A549 (cell line): ENCODE data around the gene APCS. TPM values are rescaled to one million over a fixed set of nuclear protein-coding genes. Genes with fewer than 3 reads are reported as not detected.

ENCODE experiments used
- ATAC-seq, 2 experiments: fragments of 200-7000 bp in 1 of 2; fragments of >200 bp in 1 of 2; cut with Nextera tagmentation in 1 of 2; cut with Tn5 transposase in 1 of 2; 3 replicates each; pipeline versions ENCODE4 v1.8.0 to v1.9.1; 2018 to 2020; ENCODE audit warnings: mild to moderate bottlenecking in 1 of 2, moderate library complexity in 1 of 2
- CTCF ChIA-PET: fragments of 300-600 bp; sonication (Branson Sonifier 250); formaldehyde crosslinking; extraction: SDS; loops from one replicate; lab custom pipeline; 2021; ENCODE audit warnings: antibody characterized with exemption, inconsistent platforms; lab: Yijun Ruan, JAX
- POLR2A ChIA-PET: fragments of 350-600 bp; formaldehyde crosslinking; extraction: SDS; loops from one replicate; lab custom pipeline; 2021; ENCODE audit warnings: antibody characterized with exemption, inconsistent platforms; lab: Yijun Ruan, JAX
- DNase-seq, 2 experiments: peaks; one replicate each; pipeline versions ENCODE4 v3.0.0 to v3.0.0-alpha.2; 2011 to 2016; ENCODE audit warnings: low read depth in 1 of 2, low spot score in 1 of 2
- FAIRE-seq: peaks from 2 replicates; lab custom pipeline; 2011; peaks lifted over from hg19 to GRCh38; lab: Jason Lieb, UNC
- H3K27ac ChIP-seq, 2 experiments: fragments of >200 bp; sonication (Bioruptor Twin); formaldehyde crosslinking; 3 replicates each; pipeline ENCODE4 v1.5.1; 2016 to 2017
- H3K4me1 ChIP-seq: fragments of >200 bp; sonication (Bioruptor Twin); formaldehyde crosslinking; 3 replicates; pipeline ENCODE4 v1.6.1; 2016
- H3K4me2 ChIP-seq: fragments of >200 bp; sonication (Bioruptor Twin); formaldehyde crosslinking; 3 replicates; pipeline ENCODE4 v1.6.1; 2016
- H3K4me3 ChIP-seq: fragments of >200 bp; sonication (Bioruptor Twin); formaldehyde crosslinking; 3 replicates; pipeline ENCODE4 v1.5.1; 2016
- H3K9me3 ChIP-seq: fragments of >200 bp; sonication (Bioruptor Twin); formaldehyde crosslinking; 3 replicates; pipeline ENCODE4 v1.6.1; 2016
- BCL3 ChIP-seq: fragments of >200 bp; sonication (Bioruptor Twin); formaldehyde crosslinking; IDR thresholded peaks from 3 replicates; pipeline ENCODE4 v1.6.1; 2016
- CBX8 ChIP-seq: fragments of 200-600 bp; sonication (generic); IDR thresholded peaks from 2 replicates; pipeline ENCODE4 v1.6.1; 2016
- CHD2 ChIP-seq: fragments of 150-350 bp; IDR thresholded peaks from 2 replicates; pipeline ENCODE4 v1.6.1; 2014; ENCODE audit warnings: low read length; ENCODE audit not compliant: partially characterized antibody
- CHD4 ChIP-seq: fragments of 200-600 bp; sonication (generic); IDR thresholded peaks from 2 replicates; pipeline ENCODE4 v1.6.1; 2016; ENCODE audit warnings: antibody characterized with exemption, mild to moderate bottlenecking, borderline replicate concordance
- EHMT2 ChIP-seq: fragments of 200-600 bp; sonication (generic); IDR thresholded peaks from 2 replicates; pipeline ENCODE4 v1.6.1; 2016; ENCODE audit warnings: antibody characterized with exemption, low read depth, mild to moderate bottlenecking, moderate library complexity
- ELK1 ChIP-seq: fragments of 150-350 bp; IDR thresholded peaks from 2 replicates; pipeline ENCODE4 v1.6.1; 2014; ENCODE audit warnings: low read depth, mild to moderate bottlenecking, low read length
- ESRRA ChIP-seq: fragments of 150-350 bp; IDR thresholded peaks from 2 replicates; pipeline ENCODE4 v1.6.1; 2014; ENCODE audit warnings: mild to moderate bottlenecking, low read length, borderline replicate concordance
- FOSL2 ChIP-seq, 2 experiments: fragments of 450-650 bp in 1 of 2; fragments of >200 bp in 1 of 2; sonication (Bioruptor Twin) in 1 of 2; formaldehyde crosslinking; IDR thresholded peaks; 2 replicates each; pipeline versions ENCODE4 v1.5.0 to v1.6.1; 2016 to 2020; ENCODE audit warnings: mild to moderate bottlenecking in 1 of 2, moderate library complexity in 1 of 2
- FOXS1 ChIP-seq: fragments of 250-450 bp; sonication (Bioruptor Pico); IDR thresholded peaks from 2 replicates; pipeline ENCODE4 v1.5.0; 2020; ENCODE audit warnings: mild to moderate bottlenecking, moderate library complexity
- GATA3 ChIP-seq: IDR thresholded peaks from 2 replicates; pipeline ENCODE4 v1.6.1; 2012; ENCODE audit warnings: borderline replicate concordance
- HDAC2 ChIP-seq: fragments of 200-600 bp; sonication (generic); IDR thresholded peaks from 2 replicates; pipeline ENCODE4 v1.6.1; 2016
- HES2 ChIP-seq: fragments of >200 bp; sonication (Bioruptor Twin); formaldehyde crosslinking; IDR thresholded peaks from 2 replicates; pipeline ENCODE4 v1.6.1; 2016
- HOXA7 ChIP-seq: fragments of 250-450 bp; sonication (Bioruptor Pico); IDR thresholded peaks from 2 replicates; pipeline ENCODE4 v1.5.0; 2020; ENCODE audit warnings: mild to moderate bottlenecking, moderate library complexity
- JUN ChIP-seq, 2 experiments: fragments of >200 bp; sonication (Bioruptor Twin); formaldehyde crosslinking; IDR thresholded peaks; 2 replicates in 1 of 2; 3 replicates in 1 of 2; pipeline ENCODE4 v1.6.1; 2016 to 2017
- MAX ChIP-seq: IDR thresholded peaks from 2 replicates; pipeline ENCODE4 v1.6.1; 2012
- NFE2L2 ChIP-seq: fragments of 150-350 bp; conservative IDR thresholded peaks from 2 replicates; pipeline ENCODE4 v1.6.1; 2014; ENCODE audit warnings: low read length
- NR3C1 ChIP-seq: fragments of >200 bp; sonication (Bioruptor Twin); formaldehyde crosslinking; IDR thresholded peaks from 3 replicates; pipeline ENCODE4 v1.6.1; 2017
- PBX3 ChIP-seq: IDR thresholded peaks from 2 replicates; pipeline ENCODE4 v1.6.1; 2012
- PHF8 ChIP-seq: fragments of 200-600 bp; sonication (generic); IDR thresholded peaks from 2 replicates; pipeline ENCODE4 v1.6.1; 2016; ENCODE audit warnings: low read depth, mild to moderate bottlenecking, antibody characterized with exemption, moderate library complexity, borderline replicate concordance
- POLR2AphosphoS2 ChIP-seq: conservative IDR thresholded peaks from 2 replicates; pipeline ENCODE4 v1.6.1; 2012; ENCODE audit warnings: low read length, improper control_type of control experiment, inconsistent platforms
- RARB ChIP-seq: fragments of 250-450 bp; sonication (Bioruptor Pico); IDR thresholded peaks from 2 replicates; pipeline ENCODE4 v1.8.0; 2021; ENCODE audit warnings: mild to moderate bottlenecking, moderate library complexity
- RFX5 ChIP-seq: fragments of 450-650 bp; IDR thresholded peaks from 2 replicates; pipeline ENCODE4 v1.7.1; 2014; ENCODE audit warnings: antibody characterized with exemption, mild to moderate bottlenecking, moderate library complexity
- TFCP2L1 ChIP-seq: fragments of 250-450 bp; sonication (Bioruptor Pico); IDR thresholded peaks from 2 replicates; pipeline ENCODE4 v1.5.0; 2021; ENCODE audit warnings: mild to moderate bottlenecking
- TP53 ChIP-seq: fragments of 250-450 bp; sonication (Bioruptor Pico); IDR thresholded peaks from 2 replicates; pipeline ENCODE4 v1.5.0; 2021; ENCODE audit warnings: mild to moderate bottlenecking, moderate library complexity
- USF2 ChIP-seq: fragments of 450-650 bp; IDR thresholded peaks from 2 replicates; pipeline ENCODE4 v1.6.1; 2014; ENCODE audit warnings: antibody characterized with exemption
- ZFP36 ChIP-seq: fragments of 450-650 bp; IDR thresholded peaks from 2 replicates; pipeline ENCODE4 v1.6.1; 2014; ENCODE audit warnings: borderline replicate concordance; ENCODE audit not compliant: partially characterized antibody
- WGBS: methylation state at CpG from one replicate; pipeline ENCODE4 v1.1.6; 2017; ENCODE audit errors: missing lambda C conversion rate; 5-methylcytosine and 5-hydroxymethylcytosine counted together
- polyA minus RNA-seq: library from RNA; depleted of rRNA, polyadenylated mRNA; stranded (reverse); fragments of >200 nt; gene quantifications from 2 replicates; pipeline ENCODE4 v1.2.3, GENCODE V29; 2011; rRNA and poly(A)+ RNA removed
- polyA plus RNA-seq, 4 experiments: library from polyadenylated mRNA; depleted of rRNA in 3 of 4; stranded (reverse); fragments of >200 nt; fragmentation: RNase III in 1 of 4; extraction: RNeasy Plus Mini Kit Qiagen cat#74134 plus additional on column Dnase treatment in 1 of 4; gene quantifications; 2 replicates in 3 of 4; 3 replicates in 1 of 4; pipeline ENCODE4 v1.2.3, GENCODE V29; 2011 to 2017

APCS gene
- not detected in 2 replicates for polyA plus RNA-seq (2011; rRNA removed)
- not detected in 2 replicates for polyA plus RNA-seq (2012; cell fraction: cytosol; rRNA removed)
- polyA plus RNA-seq (2012; cell fraction: nucleus; rRNA removed) = not detected in 2 replicates
- polyA plus RNA-seq (2017; fragmentation: RNase III; extraction: RNeasy Plus Mini Kit Qiagen cat#74134 plus additional on column Dnase treatment) = not detected in 3 replicates
- polyA minus RNA-seq = not detected in 2 replicates

- no peak for TF ChIP-seq HDAC2
- no peak for TF ChIP-seq TP53
- no peak for TF ChIP-seq BCL3
- no peak for TF ChIP-seq MAX
- no peak for TF ChIP-seq TFCP2L1
- TF ChIP-seq PHF8 = no peak
- no peak for TF ChIP-seq ESRRA
- no peak for TF ChIP-seq FOXS1
- TF ChIP-seq RARB (CRISPR knock-in tag) = no peak
- TF ChIP-seq PBX3 = no peak
- TF ChIP-seq GATA3 = no peak
- no peak for TF ChIP-seq CHD2
- TF ChIP-seq JUN (IDR thresholded peaks at IDR 0.05) = no peak
- TF ChIP-seq ELK1 = no peak
- no peak for TF ChIP-seq RFX5
- TF ChIP-seq NR3C1 = no peak
- TF ChIP-seq EHMT2 = no peak
- TF ChIP-seq HOXA7 (CRISPR knock-in tag) = no peak
- TF ChIP-seq POLR2AphosphoS2 = no peak
- Histone ChIP-seq H3K4me3 (no peak within 1 kb of the TSS), H3K4me1 (no peaks in the 10 kb centered on the region), H3K27ac (no peak within 1 kb of the TSS), H3K4me2 (no peak within 1 kb of the TSS), H3K9me3 (peaks cover 14% of the 10 kb centered on the region; the same call in 2 of the 3 replicates)
- 56% methylated on average over 6 of the region's 6 CpGs for WGBS
- POLR2A ChIA-PET = no interaction called here
- no peak for ATAC-seq
- FAIRE-seq = no peak
- DNase-seq = no peak
- CTCF ChIA-PET = interaction anchor here (0.9 to 1.2 kb wide), 2 partner anchors 8 to 13 kb away, joined by 3 read pairs; no protein-coding TSS in a partner anchor
Observed at GRCh38 chr1:159587461-159587951, at the start of gene APCS. TSS of gene APCS (plus strand) at chr1:159587826. CDS start at chr1:159587922, 96 bp downstream.

- H3K9me3 ChIP-seq = no peaks in the 10 kb centered on the region
- FAIRE-seq = no peak
- H3K27ac ChIP-seq = no peak overlapping the region
- WGBS = 9% methylated on average over 2 of the region's 2 CpGs
- CTCF ChIA-PET = interaction anchor here (1.5 kb wide), 1 partner anchor 251 kb away, joined by 3 read pairs; no protein-coding TSS in a partner anchor
- TF ChIP-seq ZFP36 (no peak), BCL3 (no peak), HOXA7 (CRISPR knock-in tag) (no peak), USF2 (no peak), FOSL2 (IDR thresholded peaks at IDR 0.05) (no peak), FOSL2 (CRISPR knock-in tag; IDR thresholded peaks at IDR 0.05) (no peak), HES2 (no peak), CBX8 (no peak), NR3C1 (no peak), RFX5 (no peak), NFE2L2 (no peak), PBX3 (no peak), CHD2 (no peak), CHD4 (no peak)
- TF ChIP-seq, all 56 proteins: peak for 0
- POLR2A ChIA-PET = no interaction called here
- Histone ChIP-seq H3K4me3 (no peak overlapping the region), H3K4me1 (no peaks in the 10 kb centered on the region), H3K4me2 (no peak overlapping the region)
- DNase-seq = no peak
- no peak for ATAC-seq
Observed at GRCh38 chr1:159548126-159548525, 39.5 kb upstream of the APCS start.
